ENCODE results near the gene RPL37A.

DNA sequence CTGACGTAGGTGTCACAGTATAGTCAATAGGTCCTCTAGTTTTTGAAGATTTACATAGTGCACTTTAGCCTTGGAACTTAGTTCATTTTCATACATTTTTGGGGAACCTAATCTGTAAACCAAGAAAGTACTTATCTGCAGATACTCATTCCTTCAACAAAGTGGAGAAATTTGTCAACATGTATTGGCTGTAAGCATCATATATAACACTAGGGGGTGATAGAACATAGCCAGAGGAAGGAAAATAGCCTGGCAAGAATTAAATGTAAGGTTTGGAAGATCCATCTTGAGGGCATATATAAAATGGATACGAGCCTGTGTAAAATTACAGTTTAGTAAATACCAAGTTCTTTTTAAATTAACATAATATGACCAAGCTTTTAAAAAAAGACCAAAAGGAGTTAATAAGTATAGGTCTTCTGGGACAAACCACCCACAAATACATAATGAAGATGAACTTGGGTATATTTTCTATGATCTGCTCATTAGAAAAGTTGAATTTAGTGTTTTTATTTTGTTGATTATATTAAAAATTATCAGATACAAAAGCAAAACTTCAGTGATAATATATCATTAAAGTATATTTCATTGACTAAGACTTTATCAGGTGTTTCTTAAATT lies 18.2 kb downstream of the RPL37A start:
- TF ChIP-seq POLR2A (IDR thresholded peaks at IDR 0.05) = no peak
- TF ChIP-seq POLR2AphosphoS5 (IDR thresholded peaks at IDR 0.05) = no peak
- TF ChIP-seq, protein P1, sequence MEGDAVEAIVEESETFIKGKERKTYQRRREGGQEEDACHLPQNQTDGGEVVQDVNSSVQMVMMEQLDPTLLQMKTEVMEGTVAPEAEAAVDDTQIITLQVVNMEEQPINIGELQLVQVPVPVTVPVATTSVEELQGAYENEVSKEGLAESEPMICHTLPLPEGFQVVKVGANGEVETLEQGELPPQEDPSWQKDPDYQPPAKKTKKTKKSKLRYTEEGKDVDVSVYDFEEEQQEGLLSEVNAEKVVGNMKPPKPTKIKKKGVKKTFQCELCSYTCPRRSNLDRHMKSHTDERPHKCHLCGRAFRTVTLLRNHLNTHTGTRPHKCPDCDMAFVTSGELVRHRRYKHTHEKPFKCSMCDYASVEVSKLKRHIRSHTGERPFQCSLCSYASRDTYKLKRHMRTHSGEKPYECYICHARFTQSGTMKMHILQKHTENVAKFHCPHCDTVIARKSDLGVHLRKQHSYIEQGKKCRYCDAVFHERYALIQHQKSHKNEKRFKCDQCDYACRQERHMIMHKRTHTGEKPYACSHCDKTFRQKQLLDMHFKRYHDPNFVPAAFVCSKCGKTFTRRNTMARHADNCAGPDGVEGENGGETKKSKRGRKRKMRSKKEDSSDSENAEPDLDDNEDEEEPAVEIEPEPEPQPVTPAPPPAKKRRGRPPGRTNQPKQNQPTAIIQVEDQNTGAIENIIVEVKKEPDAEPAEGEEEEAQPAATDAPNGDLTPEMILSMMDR (IDR thresholded peaks at IDR 0.05 in 8 of 11, conservative IDR thresholded peaks at IDR 0.05 in 3 of 11) = peak; percentile 25 to 75 (median 58)

All from spleen (tissue), 7 donors.